ENCODE measurements around the gene MYO16.

MYO16 gene

GRCh38 chr13:109100705-109101304 lies 471.4 kb downstream of the MYO16 start:
- no peak overlapping the region for H3K9ac ChIP-seq (ENCODE audit: low read depth, low read length)
- 92% methylated on average over 8 of the region's 8 CpGs for WGBS
- no peaks in the 10 kb centered on the region for H3K4me1 ChIP-seq (ENCODE audit: insufficient read depth, low read length)
- H3K9me3 ChIP-seq (ENCODE audit: insufficient read depth, low read depth, low read length): no peaks in the 10 kb centered on the region
- no peaks in the 10 kb centered on the region for H3K36me3 ChIP-seq (ENCODE audit: insufficient read depth, low read length)
- H3K27me3 ChIP-seq (ENCODE audit: insufficient read depth, low read length): no peaks in the 10 kb centered on the region
- no peak overlapping the region for H3K4me3 ChIP-seq (ENCODE audit: low read length)
- H3K27ac ChIP-seq (ENCODE audit: low read depth, low read length): no peak overlapping the region

- Histone ChIP-seq H3K36me3 (ENCODE audit: insufficient read depth, low read length) (no peaks in the 10 kb centered on the region), H3K4me3 (ENCODE audit: low read length) (no peak overlapping the region), H3K9ac (ENCODE audit: low read depth, low read length) (no peak overlapping the region), H3K9me3 (ENCODE audit: insufficient read depth, low read depth, low read length) (no peaks in the 10 kb centered on the region), H3K4me1 (ENCODE audit: insufficient read depth, low read length) (no peaks in the 10 kb centered on the region), H3K27me3 (ENCODE audit: insufficient read depth, low read length) (no peaks in the 10 kb centered on the region), H3K27ac (ENCODE audit: low read depth, low read length) (no peak overlapping the region)
- 95% methylated on average over 3 of the region's 3 CpGs for WGBS
These were observed 472.2 kb downstream of the MYO16 start for GRCh38 chr13:109101550-109102144.

DNA sequence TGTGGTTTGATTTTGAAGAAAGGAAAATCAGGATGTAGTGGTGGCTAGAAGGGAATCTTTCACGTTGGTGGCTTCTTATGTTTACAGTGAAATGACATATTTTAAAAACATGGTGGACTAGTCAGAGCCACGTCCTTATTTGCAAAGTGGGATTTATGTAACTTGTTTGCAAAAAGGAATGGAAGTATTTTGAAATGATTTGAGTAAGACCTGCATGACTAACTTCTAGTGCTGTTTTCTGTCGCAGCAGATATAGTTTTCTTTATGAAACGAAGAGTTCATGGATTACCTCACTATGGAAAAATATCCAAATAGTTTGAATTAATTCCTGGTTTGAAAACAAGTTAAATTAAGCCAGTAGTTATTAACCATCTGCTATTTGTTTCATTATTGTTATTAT lies 476.5 kb downstream of the MYO16 start:
- Histone ChIP-seq H3K4me1 (ENCODE audit: insufficient read depth, low read length) (no peaks in the 10 kb centered on the region), H3K27me3 (ENCODE audit: insufficient read depth, low read length) (no peaks in the 10 kb centered on the region), H3K27ac (ENCODE audit: low read depth, low read length) (no peak overlapping the region), H3K9me3 (ENCODE audit: insufficient read depth, low read depth, low read length) (no peaks in the 10 kb centered on the region), H3K9ac (ENCODE audit: low read depth, low read length) (no peak overlapping the region), H3K4me3 (ENCODE audit: low read length) (no peak overlapping the region), H3K36me3 (ENCODE audit: insufficient read depth, low read length) (no peaks in the 10 kb centered on the region)
- 86% methylated on average over 4 of the region's 4 CpGs for WGBS

DNA sequence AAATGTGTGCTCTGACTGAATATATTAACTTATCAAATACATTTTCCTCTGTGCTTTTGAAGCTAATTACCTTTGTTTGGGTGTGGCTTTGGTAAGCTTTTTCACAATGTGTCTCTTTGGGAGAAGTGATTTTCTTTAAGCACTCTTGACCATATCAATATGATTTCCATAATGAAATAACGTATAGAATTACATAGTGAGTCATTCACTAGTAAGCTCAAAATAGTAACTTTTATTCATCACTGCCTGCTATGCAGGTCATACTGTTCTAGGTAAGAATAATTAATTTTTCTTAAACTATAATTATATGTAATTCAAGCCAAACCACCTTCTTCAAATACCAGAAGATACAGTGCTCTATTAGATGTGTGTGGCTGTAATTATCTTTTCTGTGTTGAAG lies 480.7 kb downstream of the MYO16 start:
- no peaks in the 10 kb centered on the region for H3K4me1 ChIP-seq (ENCODE audit: insufficient read depth, low read length)
- H3K27me3 ChIP-seq (ENCODE audit: insufficient read depth, low read length): no peaks in the 10 kb centered on the region
- H3K36me3 ChIP-seq (ENCODE audit: insufficient read depth, low read length): no peaks in the 10 kb centered on the region
- H3K9ac ChIP-seq (ENCODE audit: low read depth, low read length): no peak overlapping the region
- H3K9me3 ChIP-seq (ENCODE audit: insufficient read depth, low read depth, low read length): no peaks in the 10 kb centered on the region
- H3K27ac ChIP-seq (ENCODE audit: low read depth, low read length): no peak overlapping the region
- WGBS: no CpG with 5 or more reads among the region's 1 CpG
- H3K4me3 ChIP-seq (ENCODE audit: low read length): no peak overlapping the region

GRCh38 chr13:109111141-109111540 lies 481.7 kb downstream of the MYO16 start:
- Histone ChIP-seq H3K9ac (ENCODE audit: low read depth, low read length) (no peak overlapping the region), H3K36me3 (ENCODE audit: insufficient read depth, low read length) (no peaks in the 10 kb centered on the region), H3K9me3 (ENCODE audit: insufficient read depth, low read depth, low read length) (no peaks in the 10 kb centered on the region), H3K27ac (ENCODE audit: low read depth, low read length) (no peak overlapping the region), H3K4me3 (ENCODE audit: low read length) (no peak overlapping the region), H3K27me3 (ENCODE audit: insufficient read depth, low read length) (no peaks in the 10 kb centered on the region), H3K4me1 (ENCODE audit: insufficient read depth, low read length) (no peaks in the 10 kb centered on the region)
- WGBS: 94% methylated on average over 1 of the region's 1 CpG

GRCh38 chr13:109113427-109113826 lies 484.0 kb downstream of the MYO16 start:
- Histone ChIP-seq H3K27ac (ENCODE audit: low read depth, low read length) (no peak overlapping the region), H3K27me3 (ENCODE audit: insufficient read depth, low read length) (no peaks in the 10 kb centered on the region), H3K9me3 (ENCODE audit: insufficient read depth, low read depth, low read length) (no peaks in the 10 kb centered on the region), H3K9ac (ENCODE audit: low read depth, low read length) (no peak overlapping the region), H3K4me1 (ENCODE audit: insufficient read depth, low read length) (no peaks in the 10 kb centered on the region), H3K4me3 (ENCODE audit: low read length) (no peak overlapping the region), H3K36me3 (ENCODE audit: insufficient read depth, low read length) (no peaks in the 10 kb centered on the region)
- 97% methylated on average over 3 of the region's 3 CpGs for WGBS

- H3K4me1 ChIP-seq (ENCODE audit: insufficient read depth, low read length): no peaks in the 10 kb centered on the region
- H3K9ac ChIP-seq (ENCODE audit: low read depth, low read length): no peak overlapping the region
- no peak overlapping the region for H3K27ac ChIP-seq (ENCODE audit: low read depth, low read length)
- H3K4me3 ChIP-seq (ENCODE audit: low read length): no peak overlapping the region
- no peaks in the 10 kb centered on the region for H3K27me3 ChIP-seq (ENCODE audit: insufficient read depth, low read length)
- H3K36me3 ChIP-seq (ENCODE audit: insufficient read depth, low read length): no peaks in the 10 kb centered on the region
- no peaks in the 10 kb centered on the region for H3K9me3 ChIP-seq (ENCODE audit: insufficient read depth, low read depth, low read length)
- 95% methylated on average over 5 of the region's 5 CpGs for WGBS
These were observed 484.8 kb downstream of the MYO16 start for GRCh38 chr13:109114162-109114561.

- Histone ChIP-seq H3K36me3 (ENCODE audit: insufficient read depth, low read length) (no peaks in the 10 kb centered on the region), H3K27ac (ENCODE audit: low read depth, low read length) (no peak overlapping the region), H3K27me3 (ENCODE audit: insufficient read depth, low read length) (no peaks in the 10 kb centered on the region), H3K4me1 (ENCODE audit: insufficient read depth, low read length) (no peaks in the 10 kb centered on the region), H3K4me3 (ENCODE audit: low read length) (no peak overlapping the region), H3K9me3 (ENCODE audit: insufficient read depth, low read depth, low read length) (no peaks in the 10 kb centered on the region), H3K9ac (ENCODE audit: low read depth, low read length) (no peak overlapping the region)
- 96% methylated on average over 2 of the region's 2 CpGs for WGBS
These were observed 485.6 kb downstream of the MYO16 start for GRCh38 chr13:109114991-109115390.

GRCh38 chr13:109118521-109118920 lies 489.1 kb downstream of the MYO16 start:
- no peak overlapping the region for H3K9ac ChIP-seq (ENCODE audit: low read depth, low read length)
- H3K9me3 ChIP-seq (ENCODE audit: insufficient read depth, low read depth, low read length): no peaks in the 10 kb centered on the region
- 86% methylated on average over 1 of the region's 1 CpG for WGBS
- no peaks in the 10 kb centered on the region for H3K4me1 ChIP-seq (ENCODE audit: insufficient read depth, low read length)
- H3K36me3 ChIP-seq (ENCODE audit: insufficient read depth, low read length): no peaks in the 10 kb centered on the region
- no peak overlapping the region for H3K4me3 ChIP-seq (ENCODE audit: low read length)
- H3K27ac ChIP-seq (ENCODE audit: low read depth, low read length): no peak overlapping the region
- H3K27me3 ChIP-seq (ENCODE audit: insufficient read depth, low read length): no peaks in the 10 kb centered on the region

- no peaks in the 10 kb centered on the region for H3K9me3 ChIP-seq (ENCODE audit: insufficient read depth, low read depth, low read length)
- WGBS: 100% methylated on average over 1 of the region's 1 CpG
- H3K9ac ChIP-seq (ENCODE audit: low read depth, low read length): no peak overlapping the region
- no peaks in the 10 kb centered on the region for H3K36me3 ChIP-seq (ENCODE audit: insufficient read depth, low read length)
- no peak overlapping the region for H3K4me3 ChIP-seq (ENCODE audit: low read length)
- no peak overlapping the region for H3K27ac ChIP-seq (ENCODE audit: low read depth, low read length)
- no peaks in the 10 kb centered on the region for H3K4me1 ChIP-seq (ENCODE audit: insufficient read depth, low read length)
- no peaks in the 10 kb centered on the region for H3K27me3 ChIP-seq (ENCODE audit: insufficient read depth, low read length)
These were observed 490.5 kb downstream of the MYO16 start for GRCh38 chr13:109119896-109120295.

DNA sequence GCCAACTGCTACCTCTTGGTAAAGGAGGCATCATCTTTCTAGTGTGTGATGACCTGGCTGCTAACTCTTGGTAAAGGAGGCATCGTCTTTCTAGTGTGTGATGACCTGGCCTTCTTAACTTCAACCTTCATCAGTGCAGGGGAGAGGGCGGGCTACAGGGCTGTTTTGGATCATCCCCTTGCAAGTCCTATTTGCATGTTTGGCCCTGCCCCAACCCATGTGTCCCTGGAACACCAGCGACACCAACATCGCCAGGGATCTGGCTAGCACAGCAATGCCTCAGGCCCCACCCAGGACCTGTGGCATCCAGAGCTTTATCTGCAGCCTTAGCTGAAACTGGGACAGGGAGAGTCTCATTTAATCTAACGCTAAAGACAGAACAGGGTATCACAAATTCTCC lies 492.4 kb downstream of the MYO16 start:
- Histone ChIP-seq H3K9me3 (ENCODE audit: insufficient read depth, low read depth, low read length) (no peaks in the 10 kb centered on the region), H3K27ac (ENCODE audit: low read depth, low read length) (no peak overlapping the region), H3K36me3 (ENCODE audit: insufficient read depth, low read length) (no peaks in the 10 kb centered on the region), H3K9ac (ENCODE audit: low read depth, low read length) (no peak overlapping the region), H3K27me3 (ENCODE audit: insufficient read depth, low read length) (no peaks in the 10 kb centered on the region), H3K4me1 (ENCODE audit: insufficient read depth, low read length) (no peaks in the 10 kb centered on the region), H3K4me3 (ENCODE audit: low read length) (no peak overlapping the region)
- 91% methylated on average over 5 of the region's 5 CpGs for WGBS

GRCh38 chr13:109123971-109124370 lies 494.6 kb downstream of the MYO16 start:
- no peak overlapping the region for H3K4me3 ChIP-seq (ENCODE audit: low read length)
- WGBS: 85% methylated on average over 2 of the region's 2 CpGs
- H3K36me3 ChIP-seq (ENCODE audit: insufficient read depth, low read length): no peaks in the 10 kb centered on the region
- no peaks in the 10 kb centered on the region for H3K4me1 ChIP-seq (ENCODE audit: insufficient read depth, low read length)
- no peaks in the 10 kb centered on the region for H3K27me3 ChIP-seq (ENCODE audit: insufficient read depth, low read length)
- H3K27ac ChIP-seq (ENCODE audit: low read depth, low read length): no peak overlapping the region
- H3K9ac ChIP-seq (ENCODE audit: low read depth, low read length): no peak overlapping the region
- no peaks in the 10 kb centered on the region for H3K9me3 ChIP-seq (ENCODE audit: insufficient read depth, low read depth, low read length)

Data from HUES64 (cell line).